Adipocyte (in vitro differentiated cells): ENCODE results near the gene SHISA6.

Experiments
- DNase-seq: peaks from one replicate; pipeline ENCODE4 v3.0.0-alpha.2; 2015; ENCODE audit warnings: low read depth
- H3K27me3 ChIP-seq: replicated peaks from 2 replicates; pipeline ENCODE4 v1.7.0; 2013; ENCODE audit warnings: mild to moderate bottlenecking, low read length, moderate library complexity; ENCODE audit not compliant: control insufficient read depth, insufficient read depth
- H3K36me3 ChIP-seq: 2 replicates; pipeline ENCODE4 v1.7.0; 2013; ENCODE audit warnings: low read length, mild to moderate bottlenecking, moderate library complexity; ENCODE audit not compliant: control insufficient read depth, insufficient read depth, severe bottlenecking
- H3K4me1 ChIP-seq: 2 replicates; pipeline ENCODE4 v1.7.0; 2013; ENCODE audit warnings: mild to moderate bottlenecking, low read length, moderate library complexity; ENCODE audit not compliant: control insufficient read depth, insufficient read depth
- H3K4me3 ChIP-seq: 2 replicates; pipeline ENCODE4 v1.7.0; 2013; ENCODE audit warnings: mild to moderate bottlenecking, low read length, moderate library complexity
- H3K9ac ChIP-seq: 2 replicates; pipeline ENCODE4 v1.7.0; 2013; ENCODE audit warnings: mild to moderate bottlenecking, low read length, moderate library complexity
- H3K9me3 ChIP-seq: 2 replicates; pipeline ENCODE4 v1.7.0; 2013; ENCODE audit warnings: mild to moderate bottlenecking, low read length, moderate library complexity; ENCODE audit not compliant: control insufficient read depth

Gene SHISA6

DNA sequence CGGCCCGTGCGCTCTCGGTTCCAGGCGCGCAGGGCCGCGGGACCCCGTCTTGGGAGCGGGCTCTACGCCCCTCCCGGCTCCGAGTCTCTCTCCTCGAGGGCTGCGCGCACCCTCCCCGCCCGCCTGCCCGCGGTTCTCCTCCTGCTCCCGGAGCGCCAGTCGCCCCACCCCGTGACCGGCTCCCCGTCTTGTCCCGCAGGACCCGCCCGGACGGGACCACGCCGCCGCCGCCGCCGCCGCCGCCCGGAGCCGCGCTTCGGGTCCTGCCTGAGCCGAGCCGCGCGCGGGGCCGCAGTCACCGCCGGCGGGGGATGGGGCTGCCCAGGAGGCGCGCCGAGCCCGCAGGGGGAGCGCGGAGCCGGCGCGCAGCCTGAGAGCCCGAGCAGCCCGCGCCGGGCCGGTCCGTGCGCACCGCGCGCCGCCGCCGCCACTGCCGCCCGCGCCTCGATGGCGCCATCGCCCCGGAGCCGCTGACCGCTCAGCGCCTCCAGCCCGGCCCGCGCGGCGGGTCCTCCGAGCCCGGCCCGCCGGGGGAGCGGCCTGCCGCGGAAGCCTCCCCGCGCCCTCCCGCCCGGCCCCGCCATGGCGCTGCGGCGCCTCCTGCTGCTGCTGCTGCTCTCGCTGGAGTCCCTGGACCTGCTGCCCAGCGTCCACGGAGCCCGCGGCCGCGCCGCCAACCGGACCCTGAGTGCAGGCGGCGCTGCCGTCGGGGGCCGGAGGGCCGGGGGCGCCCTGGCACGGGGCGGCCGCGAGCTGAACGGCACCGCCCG, at the start of gene SHISA6:
Gene SHISA6 (plus strand): TSS at position 373 of the 770 bp plus-strand sequence.
- H3K27me3 ChIP-seq: peaks cover 52% of the 10 kb centered on the region
- no peak for DNase-seq
- no peak within 1 kb of the TSS for H3K4me3 ChIP-seq
- no peaks in the 10 kb centered on the region for H3K4me1 ChIP-seq
- no peaks in the 10 kb centered on the region for H3K9me3 ChIP-seq
- H3K9ac ChIP-seq: no peak within 1 kb of the TSS
- H3K36me3 ChIP-seq: no peaks in the 10 kb centered on the region

- no peak for DNase-seq
- Histone ChIP-seq H3K36me3 (no peaks in the 10 kb centered on the region), H3K27me3 (no peaks in the 10 kb centered on the region), H3K4me3 (no peak overlapping the region), H3K9ac (no peak overlapping the region), H3K9me3 (peaks cover 3% of the 10 kb centered on the region), H3K4me1 (no peaks in the 10 kb centered on the region)
These were observed 45.2 kb upstream of the SHISA6 start for GRCh38 chr17:11195801-11196200.

DNA sequence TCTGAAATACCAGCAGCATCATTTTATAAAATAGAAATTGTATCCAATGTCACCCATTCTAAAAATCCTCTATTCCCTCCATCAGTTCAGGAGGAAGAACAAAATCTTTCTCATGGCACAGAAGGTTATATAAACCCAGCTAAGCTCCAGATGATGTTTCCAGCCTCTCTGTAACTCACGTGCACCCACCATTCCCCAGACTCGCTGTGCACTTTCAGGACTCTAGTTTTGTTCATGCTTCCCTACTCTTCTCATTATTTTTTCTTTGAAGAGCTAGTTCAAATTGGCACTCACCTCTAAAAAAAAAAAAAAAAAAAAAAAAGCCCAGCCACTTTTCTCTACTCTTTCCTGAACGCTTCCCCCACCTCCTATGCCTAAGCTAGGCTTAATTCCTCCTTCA, 36.0 kb upstream of the SHISA6 start:
- H3K36me3 ChIP-seq: no peaks in the 10 kb centered on the region
- no peak overlapping the region for H3K4me3 ChIP-seq
- H3K4me1 ChIP-seq: no peaks in the 10 kb centered on the region
- no peaks in the 10 kb centered on the region for H3K27me3 ChIP-seq
- H3K9ac ChIP-seq: no peak overlapping the region
- H3K9me3 ChIP-seq: peaks cover 3% of the 10 kb centered on the region
- no peak for DNase-seq

DNA sequence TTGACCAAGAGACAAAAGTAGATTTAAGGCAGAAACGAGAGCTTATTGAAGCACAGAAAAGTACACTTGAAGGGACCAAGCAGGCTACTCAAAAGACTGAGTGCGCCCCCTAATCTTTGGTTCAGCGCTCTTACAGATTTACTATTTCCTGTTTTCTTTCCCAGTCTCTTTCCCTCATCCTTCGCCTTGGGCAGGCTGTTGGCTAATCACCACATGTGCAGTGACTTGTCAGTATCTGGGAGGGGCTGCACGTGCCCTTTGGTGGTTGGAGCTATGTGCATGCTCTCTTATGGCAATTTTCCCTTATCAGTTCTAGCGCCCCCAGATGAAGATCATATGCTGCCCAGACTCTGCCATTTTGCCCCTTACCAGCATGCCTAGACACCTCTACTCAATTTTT, 35.4 kb upstream of the SHISA6 start:
- Histone ChIP-seq H3K36me3 (no peaks in the 10 kb centered on the region), H3K4me1 (no peaks in the 10 kb centered on the region), H3K27me3 (no peaks in the 10 kb centered on the region), H3K9ac (no peak overlapping the region), H3K9me3 (peaks cover 4% of the 10 kb centered on the region), H3K4me3 (no peak overlapping the region)
- no peak for DNase-seq

- no peaks in the 10 kb centered on the region for H3K36me3 ChIP-seq
- peaks cover 11% of the 10 kb centered on the region for H3K9me3 ChIP-seq
- DNase-seq: no peak
- no peak overlapping the region for H3K9ac ChIP-seq
- no peaks in the 10 kb centered on the region for H3K27me3 ChIP-seq
- no peaks in the 10 kb centered on the region for H3K4me1 ChIP-seq
- no peak overlapping the region for H3K4me3 ChIP-seq
These were observed 31.1 kb upstream of the SHISA6 start for GRCh38 chr17:11209906-11210305.

GRCh38 chr17:11212792-11213191, 28.2 kb upstream of the SHISA6 start:
- no peak overlapping the region for H3K4me3 ChIP-seq
- no peak for DNase-seq
- no peaks in the 10 kb centered on the region for H3K4me1 ChIP-seq
- H3K9me3 ChIP-seq: peaks cover 10% of the 10 kb centered on the region
- H3K36me3 ChIP-seq: no peaks in the 10 kb centered on the region
- H3K27me3 ChIP-seq: peaks cover 8% of the 10 kb centered on the region
- H3K9ac ChIP-seq: no peak overlapping the region

GRCh38 chr17:11216976-11217375, 24.0 kb upstream of the SHISA6 start:
- Histone ChIP-seq H3K9ac (no peak overlapping the region), H3K9me3 (peaks cover 2% of the 10 kb centered on the region), H3K4me3 (no peak overlapping the region), H3K4me1 (no peaks in the 10 kb centered on the region), H3K27me3 (peaks cover 8% of the 10 kb centered on the region), H3K36me3 (no peaks in the 10 kb centered on the region)
- no peak for DNase-seq

- Histone ChIP-seq H3K4me3 (no peak overlapping the region), H3K9ac (no peak overlapping the region), H3K4me1 (no peaks in the 10 kb centered on the region), H3K9me3 (no peaks in the 10 kb centered on the region), H3K27me3 (peaks cover 8% of the 10 kb centered on the region), H3K36me3 (no peaks in the 10 kb centered on the region)
- DNase-seq: no peak
These were observed 19.8 kb upstream of the SHISA6 start for GRCh38 chr17:11221196-11221595.

- DNase-seq: no peak
- Histone ChIP-seq H3K4me1 (no peaks in the 10 kb centered on the region), H3K36me3 (no peaks in the 10 kb centered on the region), H3K9me3 (no peaks in the 10 kb centered on the region), H3K4me3 (no peak overlapping the region), H3K27me3 (peaks cover 4% of the 10 kb centered on the region), H3K9ac (no peak overlapping the region)
These were observed 19.3 kb upstream of the SHISA6 start for GRCh38 chr17:11221721-11222120.

DNA sequence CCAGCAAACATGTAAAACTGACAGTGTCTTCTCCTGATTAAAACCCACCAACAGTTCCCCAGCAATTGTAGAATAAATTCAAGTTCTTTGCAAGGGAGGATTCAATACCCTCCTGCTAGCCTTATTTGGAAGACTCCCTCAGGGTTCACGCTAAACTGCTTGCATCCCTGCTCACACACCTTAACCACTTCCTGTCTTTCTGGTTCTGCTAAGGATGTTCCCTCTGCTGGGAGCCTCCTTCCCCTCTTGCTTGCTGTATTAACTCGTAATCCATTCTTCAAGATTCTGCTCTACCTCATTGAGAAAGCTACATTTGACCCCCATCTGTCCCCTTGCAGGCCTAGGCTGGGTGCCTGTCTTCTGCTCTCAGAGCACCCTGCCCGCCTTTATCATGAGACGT, 2.3 kb upstream of the SHISA6 start:
- H3K4me3 ChIP-seq: no peak overlapping the region
- no peak overlapping the region for H3K9ac ChIP-seq
- no peaks in the 10 kb centered on the region for H3K9me3 ChIP-seq
- H3K4me1 ChIP-seq: no peaks in the 10 kb centered on the region
- peaks cover 34% of the 10 kb centered on the region for H3K27me3 ChIP-seq
- H3K36me3 ChIP-seq: no peaks in the 10 kb centered on the region
- DNase-seq: no peak

- Histone ChIP-seq H3K27me3 (peaks cover 42% of the 10 kb centered on the region), H3K9me3 (no peaks in the 10 kb centered on the region), H3K4me1 (no peaks in the 10 kb centered on the region), H3K36me3 (no peaks in the 10 kb centered on the region), H3K9ac (no peak overlapping the region), H3K4me3 (no peak overlapping the region)
- DNase-seq: no peak
These were observed 1.5 kb upstream of the SHISA6 start for GRCh38 chr17:11239379-11239970.
